Common myeloid progenitor, CD34-positive (primary cell): Measurements from ENCODE around the gene USP44.

ENCODE experiments used
- CTCF ChIA-PET: fragments of 350-600 bp; sonication (Branson Sonifier 250); formaldehyde crosslinking; loops from one replicate; lab custom pipeline; 2021; ENCODE audit warnings: antibody characterized with exemption; lab: Charles Lee
- POLR2A ChIA-PET: fragments of 350-600 bp; sonication (Branson Sonifier 250); formaldehyde crosslinking; loops from one replicate; lab custom pipeline; 2021; ENCODE audit warnings: antibody characterized with exemption; lab: Charles Lee
- DNase-seq, 3 donors: peaks; one replicate each; pipeline versions ENCODE4 v3.0.0 to v3.0.0-alpha.2; 2013
- H3K27ac ChIP-seq, 2 experiments: 1 replicate in 1 of 2; 2 replicates in 1 of 2; pipeline ENCODE4 v1.7.0; 2013; ENCODE audit warnings: inconsistent platforms in 2 of 2, low read length in 2 of 2, mild to moderate bottlenecking in 2 of 2, low read depth in 1 of 2, moderate library complexity in 1 of 2; ENCODE audit not compliant: severe bottlenecking in 2 of 2, insufficient read depth in 1 of 2, poor library complexity in 1 of 2
- H3K27me3 ChIP-seq, 5 experiments: replicated peaks in 2 of 5; 1 replicate in 3 of 5; 2 replicates in 2 of 5; pipeline versions ENCODE4 v1.6.1 to v1.7.0; 2013; ENCODE audit warnings: low read length in 4 of 5, mild to moderate bottlenecking in 2 of 5, moderate library complexity in 2 of 5, inconsistent platforms in 1 of 5; ENCODE audit not compliant: insufficient read depth in 5 of 5, control insufficient read depth in 4 of 5
- H3K36me3 ChIP-seq, 4 experiments: 1 replicate in 2 of 4; 2 replicates in 2 of 4; pipeline versions ENCODE4 v1.6.1 to v1.7.0; 2013; ENCODE audit warnings: low read length in 3 of 4, control low read depth in 1 of 4, mild to moderate bottlenecking in 1 of 4; ENCODE audit not compliant: control insufficient read depth in 4 of 4, insufficient read depth in 4 of 4
- H3K4me1 ChIP-seq, 4 experiments: 1 replicate in 3 of 4; 2 replicates in 1 of 4; pipeline versions ENCODE4 v1.6.1 to v1.7.1; 2013; ENCODE audit warnings: low read length in 3 of 4, mild to moderate bottlenecking in 3 of 4, control low read depth in 1 of 4, inconsistent platforms in 1 of 4, moderate library complexity in 1 of 4; ENCODE audit not compliant: control insufficient read depth in 4 of 4, insufficient read depth in 4 of 4; ENCODE audit errors: control extremely low read depth in 1 of 4
- H3K4me3 ChIP-seq, 7 experiments: 1 replicate in 4 of 7; 2 replicates in 3 of 7; pipeline versions ENCODE4 v1.5.1 to v1.7.0; 2013; ENCODE audit warnings: mild to moderate bottlenecking in 7 of 7, low read length in 6 of 7, moderate library complexity in 6 of 7, inconsistent platforms in 2 of 7, low read depth in 2 of 7, control low read depth in 1 of 7; ENCODE audit not compliant: insufficient read depth in 4 of 7, control insufficient read depth in 1 of 7; ENCODE audit errors: extremely low read depth in 1 of 7
- H3K9me3 ChIP-seq, 5 experiments: 1 replicate in 4 of 5; 2 replicates in 1 of 5; pipeline versions ENCODE4 v1.6.1 to v1.7.1; 2013; ENCODE audit warnings: low read length in 4 of 5, mild to moderate bottlenecking in 2 of 5, inconsistent platforms in 1 of 5, low read depth in 1 of 5, moderate library complexity in 1 of 5; ENCODE audit not compliant: control insufficient read depth in 4 of 5, insufficient read depth in 2 of 5; ENCODE audit errors: control extremely low read depth in 1 of 5
- WGBS: methylation state at CpG from one replicate; pipeline ENCODE4 v1.1.5; 2013; ENCODE audit not compliant: insufficient coverage; 5-methylcytosine and 5-hydroxymethylcytosine counted together

USP44 gene

DNA sequence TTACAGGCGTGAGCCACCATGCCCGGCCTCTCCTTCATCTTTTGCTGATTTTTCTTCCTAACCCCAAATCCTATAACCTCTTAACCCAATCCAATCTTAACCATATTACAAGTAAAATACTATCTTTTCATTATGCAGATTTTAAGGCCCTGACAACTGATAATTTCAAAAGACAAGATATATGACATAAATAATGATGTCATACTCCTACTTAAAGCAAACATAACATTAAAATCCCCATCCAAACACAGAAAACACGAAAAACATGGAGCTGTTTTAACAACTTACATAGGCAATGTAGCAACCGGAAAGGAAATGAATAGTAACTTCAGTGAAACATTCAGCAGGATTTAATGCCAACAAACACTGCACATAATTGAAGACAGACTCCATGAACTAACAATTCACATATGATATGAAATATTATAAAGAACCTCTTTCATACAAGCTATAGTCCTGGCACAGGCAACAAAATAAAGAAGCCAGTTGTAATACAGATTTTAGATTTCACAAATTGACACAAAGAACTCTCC lies 21.5 kb downstream of the USP44 start:
- DNase-seq, result no peak
- Histone ChIP-seq H3K9me3 (no peaks in the 10 kb centered on the region), H3K36me3 (no peaks in the 10 kb centered on the region), H3K4me1 (no peaks in the 10 kb centered on the region), H3K4me3 (no peak overlapping the region), H3K27me3 (no peaks in the 10 kb centered on the region), H3K27ac (no peak overlapping the region)
- POLR2A ChIA-PET, result no interaction called here
- CTCF ChIA-PET, result interaction anchor here (1.3 kb wide), 1 partner anchor 10 kb away, joined by 5 read pairs; no protein-coding TSS in a partner anchor
- 100% methylated on average over 3 of the region's 4 CpGs for WGBS

DNA sequence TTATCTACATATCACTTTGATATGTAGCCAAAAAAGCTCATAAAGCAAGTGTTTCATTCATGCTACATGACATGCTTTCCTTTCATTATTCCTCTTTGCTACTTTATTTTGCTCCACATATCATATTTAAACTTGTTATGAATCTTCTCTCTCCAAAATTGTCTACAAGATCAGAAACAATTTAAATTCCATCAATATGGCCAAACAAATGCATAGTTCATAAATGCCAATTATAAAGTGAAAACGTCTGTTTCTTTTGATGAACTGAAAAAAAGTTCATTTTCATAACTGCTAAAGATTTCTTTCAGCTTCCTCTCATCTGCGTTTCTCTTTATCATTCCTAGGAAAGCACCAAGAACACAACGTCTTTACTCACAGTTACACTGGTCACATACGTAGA lies 22.8 kb downstream of the USP44 start:
- no peak overlapping the region for H3K4me3 ChIP-seq
- ChIA-PET POLR2A (no interaction called here), CTCF (interaction anchor here (1.0 to 1.3 kb wide), 3 partner anchors 10 to 14 kb away, joined by 3 to 5 read pairs (median 3); no protein-coding TSS in a partner anchor)
- H3K9me3 ChIP-seq, result no peaks in the 10 kb centered on the region
- WGBS, result 96% methylated on average over 3 of the region's 4 CpGs
- no peaks in the 10 kb centered on the region for H3K36me3 ChIP-seq
- H3K27me3 ChIP-seq, result no peaks in the 10 kb centered on the region
- no peaks in the 10 kb centered on the region for H3K4me1 ChIP-seq
- H3K27ac ChIP-seq, result no peak overlapping the region
- DNase-seq, result no peak

DNA sequence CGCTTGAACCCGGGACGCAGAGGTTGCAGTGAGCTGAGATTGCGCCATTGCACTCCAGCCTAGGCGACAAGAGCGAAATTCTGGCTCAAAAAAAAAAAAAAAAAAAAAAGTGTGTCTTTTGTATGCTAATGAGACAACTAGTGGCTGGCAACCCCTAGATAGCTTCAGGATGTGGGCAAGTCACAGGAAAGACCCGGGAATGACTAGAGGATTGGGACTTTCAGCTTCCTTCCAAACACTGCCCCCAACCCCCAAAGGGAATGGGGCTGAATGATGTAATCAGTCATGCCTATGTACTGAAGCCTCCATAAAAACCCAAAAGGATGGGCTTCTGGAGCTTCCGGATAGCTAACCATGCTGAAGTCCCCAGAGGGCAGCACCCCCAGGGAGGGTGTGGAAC lies 28.6 kb downstream of the USP44 start:
- Histone ChIP-seq H3K27me3 (no peaks in the 10 kb centered on the region), H3K4me3 (no peak overlapping the region), H3K9me3 (no peaks in the 10 kb centered on the region), H3K36me3 (no peaks in the 10 kb centered on the region), H3K4me1 (no peaks in the 10 kb centered on the region), H3K27ac (no peak overlapping the region)
- POLR2A ChIA-PET, result no interaction called here
- DNase-seq, result no peak
- CTCF ChIA-PET, result interaction anchor here (0.7 kb wide), 1 partner anchor 405 kb away, joined by 3 read pairs; no protein-coding TSS in a partner anchor
- WGBS, result 98% methylated on average over 6 of the region's 8 CpGs

DNA sequence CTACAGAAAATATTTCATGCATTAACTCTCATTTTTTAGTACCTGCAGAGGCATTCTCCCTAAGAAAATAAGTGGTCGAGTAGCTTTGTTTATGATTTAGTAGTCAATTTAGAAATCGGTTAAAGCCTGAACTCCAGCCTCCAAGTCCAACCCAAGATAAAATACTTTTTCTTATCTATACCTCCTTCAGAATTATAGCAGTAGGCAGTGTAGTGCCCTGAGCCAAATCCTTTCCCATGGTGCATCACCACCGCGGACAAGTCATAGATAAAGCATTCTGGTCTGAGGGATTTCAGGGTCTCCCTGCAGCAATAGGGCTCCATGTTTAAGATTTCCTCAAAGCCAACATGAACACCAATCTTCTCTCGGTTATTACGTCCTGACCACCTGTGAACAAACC lies 30.5 kb downstream of the USP44 start:
- no peaks in the 10 kb centered on the region for H3K27me3 ChIP-seq
- no peak overlapping the region for H3K4me3 ChIP-seq
- H3K9me3 ChIP-seq, result no peaks in the 10 kb centered on the region
- POLR2A ChIA-PET, result no interaction called here
- H3K36me3 ChIP-seq, result no peaks in the 10 kb centered on the region
- 95% methylated on average over 2 of the region's 6 CpGs for WGBS
- no peaks in the 10 kb centered on the region for H3K4me1 ChIP-seq
- DNase-seq, result no peak
- H3K27ac ChIP-seq, result no peak overlapping the region
- CTCF ChIA-PET, result no interaction called here

DNA sequence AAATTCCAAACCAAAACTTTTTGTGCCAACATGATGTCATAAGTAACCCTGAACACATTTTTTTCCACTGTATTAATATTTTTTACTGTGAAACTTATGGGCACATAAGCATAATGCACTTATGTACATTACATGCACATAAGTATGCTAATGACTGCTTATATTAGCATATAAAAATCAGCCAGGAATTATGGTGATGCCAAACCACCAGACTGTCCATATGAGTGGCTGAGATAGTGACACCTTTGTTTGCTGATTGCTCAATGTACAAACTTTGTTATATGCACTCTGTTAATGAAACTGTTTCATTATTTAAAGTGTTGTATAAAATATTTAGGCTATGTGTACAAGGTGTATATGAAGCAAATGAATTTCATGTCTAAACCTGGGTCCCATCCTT lies 32.3 kb downstream of the USP44 start:
- DNase-seq, result no peak
- no peak overlapping the region for H3K27ac ChIP-seq
- H3K27me3 ChIP-seq, result no peaks in the 10 kb centered on the region
- H3K9me3 ChIP-seq, result no peaks in the 10 kb centered on the region
- CTCF ChIA-PET, result interaction anchor here (1.1 kb wide), 1 partner anchor 401 kb away, joined by 3 read pairs; no protein-coding TSS in a partner anchor
- peaks cover 0 to 15% (median 3%) of the 10 kb centered on the region in 4 experiments for H3K36me3 ChIP-seq
- no peaks in the 10 kb centered on the region for H3K4me1 ChIP-seq
- H3K4me3 ChIP-seq, result no peak overlapping the region
- POLR2A ChIA-PET, result no interaction called here

DNA sequence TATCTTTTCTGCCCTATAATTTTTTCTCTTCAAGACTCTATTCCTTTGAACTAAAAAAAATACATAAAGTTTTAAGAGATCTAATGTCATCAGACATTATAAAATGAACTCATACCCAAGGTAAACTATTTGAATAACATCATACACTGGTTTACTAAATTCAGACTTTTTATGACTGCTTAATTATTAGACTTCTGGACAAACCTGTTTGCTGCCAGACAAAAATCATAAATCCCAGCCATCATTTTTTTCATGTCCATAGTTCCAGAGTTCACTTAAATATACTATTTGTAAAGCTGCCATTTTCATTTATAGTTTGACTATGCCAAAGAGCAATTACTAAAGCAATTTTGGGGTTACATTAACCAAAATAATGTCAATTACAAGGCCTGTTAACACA lies 34.0 kb downstream of the USP44 start:
- Histone ChIP-seq H3K4me3 (no peak overlapping the region), H3K9me3 (no peaks in the 10 kb centered on the region), H3K27ac (peak overlapping the region in 1 of 2 experiments; percentile 19), H3K36me3 (peaks cover 5 to 32% (median 16%) of the 10 kb centered on the region in 4 experiments), H3K27me3 (no peaks in the 10 kb centered on the region), H3K4me1 (no peaks in the 10 kb centered on the region)
- ChIA-PET CTCF (interaction anchor here (1.2 kb wide), 1 partner anchor 17 kb away, joined by 5 read pairs; no protein-coding TSS in a partner anchor), POLR2A (no interaction called here)
- no peak for DNase-seq

DNA sequence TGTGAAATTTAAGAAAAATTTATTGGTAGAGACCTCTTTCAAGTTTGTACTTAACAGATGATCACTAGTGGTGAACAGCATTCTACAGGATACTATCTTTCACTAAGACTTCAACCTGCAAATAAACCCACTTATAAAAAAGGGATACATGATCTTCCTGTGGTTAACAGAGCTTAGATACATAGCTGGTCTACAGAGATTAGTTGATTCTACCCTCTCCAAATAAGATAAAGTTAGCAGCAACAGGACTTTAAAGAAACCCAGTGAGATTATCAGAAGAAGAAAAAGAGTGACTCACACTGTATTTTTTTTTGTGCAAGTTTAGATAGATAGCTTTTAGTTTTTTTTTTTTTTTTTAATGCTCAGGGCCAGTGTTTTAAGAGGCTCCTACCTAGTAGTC lies 34.5 kb downstream of the USP44 start:
- ChIA-PET POLR2A (interaction anchor here (0.7 kb wide), 1 partner anchor 323 kb away, joined by 3 read pairs; no protein-coding TSS in a partner anchor), CTCF (interaction anchor here (1.2 kb wide), 1 partner anchor 18 kb away, joined by 5 read pairs; no protein-coding TSS in a partner anchor)
- H3K4me1 ChIP-seq, result no peaks in the 10 kb centered on the region
- H3K27ac ChIP-seq, result no peak overlapping the region
- no peaks in the 10 kb centered on the region for H3K9me3 ChIP-seq
- peak; percentile 11 to 47 (median 25) for DNase-seq
- no peak overlapping the region for H3K4me3 ChIP-seq
- no peaks in the 10 kb centered on the region for H3K27me3 ChIP-seq
- peaks cover 5 to 37% (median 19%) of the 10 kb centered on the region in 4 experiments for H3K36me3 ChIP-seq
